Embryonic facial prominence (tissue), 1 donor: ENCODE data around the gene RNASE8.
"Not testable (repeated sequence)": the region's sequence is repeated elsewhere in the genome, so short reads cannot be mapped to it uniquely, and the experiment has no call there.

Source experiments
- DNase-seq: peaks from one replicate; pipeline ENCODE4 v3.0.0-alpha.2; 2016; ENCODE audit errors: extremely low spot score

The RNASE8 gene, protein sequence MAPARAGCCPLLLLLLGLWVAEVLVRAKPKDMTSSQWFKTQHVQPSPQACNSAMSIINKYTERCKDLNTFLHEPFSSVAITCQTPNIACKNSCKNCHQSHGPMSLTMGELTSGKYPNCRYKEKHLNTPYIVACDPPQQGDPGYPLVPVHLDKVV

DNA sequence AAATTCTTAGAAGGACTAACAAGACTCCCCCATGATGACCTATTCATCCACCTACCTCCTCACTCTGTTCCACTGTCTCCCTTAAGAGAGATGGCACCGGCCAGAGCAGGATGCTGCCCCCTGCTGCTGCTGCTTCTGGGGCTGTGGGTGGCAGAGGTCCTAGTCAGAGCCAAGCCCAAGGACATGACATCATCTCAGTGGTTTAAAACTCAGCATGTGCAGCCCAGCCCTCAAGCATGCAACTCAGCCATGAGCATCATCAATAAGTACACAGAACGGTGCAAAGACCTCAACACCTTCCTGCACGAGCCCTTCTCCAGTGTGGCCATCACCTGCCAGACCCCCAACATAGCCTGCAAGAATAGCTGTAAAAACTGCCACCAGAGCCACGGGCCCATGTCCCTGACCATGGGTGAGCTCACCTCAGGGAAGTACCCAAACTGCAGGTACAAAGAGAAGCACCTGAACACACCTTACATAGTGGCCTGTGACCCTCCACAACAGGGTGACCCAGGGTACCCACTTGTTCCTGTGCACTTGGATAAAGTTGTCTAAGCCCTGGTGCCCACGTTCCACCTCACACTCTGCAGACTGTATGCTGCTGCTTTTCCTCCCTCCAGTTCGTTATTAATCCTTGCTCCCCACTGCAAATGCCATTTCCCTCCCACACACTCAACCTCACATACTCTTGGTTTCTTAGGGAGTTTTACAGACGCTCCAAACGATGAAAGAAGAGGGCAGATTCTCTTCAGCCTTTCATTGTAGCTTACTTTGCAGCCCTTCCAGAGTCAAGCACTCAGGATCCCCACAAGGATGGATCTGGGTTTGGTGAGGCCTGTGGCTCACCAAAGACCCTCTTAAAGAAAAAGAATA is at the start of gene RNASE8:
RNASE8 (plus strand) TSS at position 20 of the 873 bp plus-strand sequence; CDS start at position 91, 71 bp downstream.
- DNase-seq, result no peak

DNA sequence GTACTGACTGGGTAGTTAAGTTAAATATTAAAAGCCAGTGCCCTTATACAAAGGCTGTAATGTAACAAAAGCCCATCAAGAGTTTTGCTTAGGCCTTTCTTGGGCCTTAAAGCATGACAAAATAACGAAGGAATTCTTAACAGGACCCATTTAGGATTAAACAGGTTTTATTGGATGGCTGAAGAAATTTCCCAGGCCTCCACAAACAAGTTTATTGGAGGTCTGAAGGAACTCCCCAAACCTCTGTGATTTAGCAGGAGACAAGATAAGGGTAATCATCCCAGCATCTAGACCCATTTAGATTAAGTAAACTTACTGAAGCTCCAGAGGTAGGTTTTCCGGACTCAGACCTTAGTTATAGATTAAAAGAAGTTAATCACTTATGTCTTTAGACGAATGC is 47.9 kb upstream of the RNASE8 start:
- not testable (repeated sequence) for DNase-seq

DNA sequence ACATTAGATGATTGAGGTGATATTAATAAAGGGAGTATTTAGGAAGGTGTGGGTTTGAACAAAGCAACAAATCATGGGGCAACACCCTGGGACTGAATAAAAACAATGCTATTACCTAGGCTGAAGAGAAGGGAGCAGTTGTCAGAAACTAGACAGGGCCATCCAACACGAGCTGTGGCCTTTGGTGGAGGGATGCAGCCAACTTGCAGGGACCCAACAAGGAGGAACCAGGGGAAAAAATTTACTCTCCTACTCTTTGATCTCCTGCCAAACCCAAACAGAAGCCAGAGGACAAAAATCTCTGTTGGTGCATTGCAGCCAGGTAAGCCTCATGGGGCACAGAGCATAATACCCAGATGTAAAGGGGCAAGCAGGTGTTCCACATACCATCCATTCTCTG is 46.5 kb upstream of the RNASE8 start:
- no peak for DNase-seq

DNA sequence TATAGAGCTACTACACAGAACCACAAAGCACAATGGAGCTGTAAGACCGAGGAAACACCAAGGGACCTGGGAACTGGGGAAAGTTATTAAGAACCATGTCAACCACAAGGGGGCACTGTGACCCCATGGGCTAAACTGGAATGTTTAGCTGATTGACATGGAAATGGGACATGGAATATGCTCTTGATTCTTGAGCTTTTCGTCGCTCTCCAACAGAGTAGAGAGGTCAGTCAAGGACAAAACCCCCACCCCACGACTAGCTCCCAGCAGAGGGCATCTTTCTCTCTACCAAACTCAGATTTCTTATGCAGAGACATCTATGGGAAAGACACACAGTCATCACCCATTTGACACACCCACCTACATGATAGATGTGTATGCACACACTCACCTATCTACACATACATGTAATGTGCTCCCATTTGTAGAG is 42.8 kb upstream of the RNASE8 start:
- DNase-seq, result peak; percentile 66

DNA sequence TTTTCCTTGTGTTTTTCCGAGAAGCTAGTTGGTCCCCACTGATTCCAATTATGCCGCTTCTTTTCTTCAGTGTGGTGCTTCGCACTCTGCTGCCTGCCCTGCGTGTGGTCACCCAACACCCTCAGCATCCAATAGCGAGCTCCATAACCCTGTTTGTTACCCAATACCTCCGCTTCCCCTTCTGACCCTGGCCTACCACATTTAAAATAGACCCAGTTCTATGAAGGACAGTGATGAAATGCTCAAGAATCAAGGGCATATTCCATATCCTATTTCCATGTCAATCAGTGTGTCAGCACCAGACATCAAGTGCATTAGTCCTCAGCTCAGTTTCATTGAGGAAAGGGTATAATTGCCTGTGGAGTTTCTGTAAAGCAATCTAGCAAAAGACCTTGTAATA is 42.3 kb upstream of the RNASE8 start:
- no peak for DNase-seq

DNA sequence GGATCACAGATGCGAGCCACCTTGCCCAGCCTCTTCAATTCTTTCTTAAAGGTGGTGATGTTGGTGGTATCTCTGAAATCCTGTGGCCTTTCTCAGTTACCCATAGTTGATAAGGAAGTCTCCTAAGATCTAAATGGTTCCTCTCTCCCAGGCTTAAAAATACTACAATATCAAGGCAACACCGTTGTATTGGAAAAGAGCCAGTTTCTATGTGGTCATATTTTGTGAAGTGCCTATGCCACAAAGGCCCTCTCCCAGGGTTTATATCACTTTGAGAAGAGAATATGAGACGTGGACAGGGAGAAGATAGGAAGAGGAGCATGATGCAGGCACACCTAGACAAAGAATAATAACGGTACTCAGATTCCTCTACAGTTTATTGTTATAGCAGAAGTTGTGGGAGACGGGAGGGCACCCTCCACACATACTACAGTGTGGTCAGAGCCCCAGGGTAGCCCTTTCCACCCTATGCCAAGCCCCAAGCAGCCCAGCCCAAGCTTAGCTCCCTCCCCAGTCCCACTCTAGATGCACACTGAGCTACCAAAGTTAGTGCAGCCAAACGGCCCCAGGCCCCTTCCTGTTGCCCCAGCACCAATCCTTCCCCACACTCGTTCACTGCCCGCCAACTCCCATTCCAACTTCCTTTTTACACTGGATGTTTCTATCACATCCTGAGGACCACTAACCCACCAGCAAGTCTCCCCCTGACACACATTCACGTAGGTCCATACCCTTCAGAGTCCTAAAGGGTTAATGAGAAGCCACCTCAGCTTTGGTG is 41.0 kb upstream of the RNASE8 start:
- no peak for DNase-seq

DNA sequence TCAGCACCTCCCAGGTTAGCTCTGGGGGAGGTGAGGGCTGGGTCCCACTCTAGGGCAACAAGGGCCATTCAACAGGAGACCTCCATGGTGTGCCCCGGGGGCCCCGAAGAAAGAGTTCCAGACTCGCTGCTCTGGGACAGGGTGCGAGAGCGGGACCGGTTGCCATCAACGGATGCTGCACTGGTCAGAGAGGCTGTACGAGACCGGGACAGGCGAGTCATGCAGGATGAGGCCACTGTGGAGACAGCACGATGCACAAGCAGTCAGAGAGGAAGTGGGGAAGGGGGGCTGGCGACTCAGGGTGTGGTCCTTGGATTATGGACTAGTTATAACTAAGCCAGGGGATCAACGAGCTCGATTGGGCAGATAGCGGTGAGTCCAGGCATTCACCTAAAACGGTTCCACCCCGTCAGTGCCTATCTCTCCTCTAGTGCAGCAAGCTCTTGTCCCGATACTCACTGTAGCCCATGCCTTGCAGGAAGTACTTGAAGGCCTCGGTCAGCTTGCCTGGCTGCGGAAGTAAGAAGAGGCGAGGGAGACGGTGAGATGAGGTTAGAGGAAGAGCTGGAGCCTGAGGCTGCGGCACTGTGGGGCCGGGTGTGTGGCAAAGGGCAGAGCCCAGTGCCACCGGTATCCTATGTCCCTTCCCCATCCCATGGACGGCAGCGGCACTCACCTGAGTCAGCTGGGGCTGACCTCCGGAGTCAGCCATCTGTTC is 39.9 kb upstream of the RNASE8 start:
- no peak for DNase-seq

DNA sequence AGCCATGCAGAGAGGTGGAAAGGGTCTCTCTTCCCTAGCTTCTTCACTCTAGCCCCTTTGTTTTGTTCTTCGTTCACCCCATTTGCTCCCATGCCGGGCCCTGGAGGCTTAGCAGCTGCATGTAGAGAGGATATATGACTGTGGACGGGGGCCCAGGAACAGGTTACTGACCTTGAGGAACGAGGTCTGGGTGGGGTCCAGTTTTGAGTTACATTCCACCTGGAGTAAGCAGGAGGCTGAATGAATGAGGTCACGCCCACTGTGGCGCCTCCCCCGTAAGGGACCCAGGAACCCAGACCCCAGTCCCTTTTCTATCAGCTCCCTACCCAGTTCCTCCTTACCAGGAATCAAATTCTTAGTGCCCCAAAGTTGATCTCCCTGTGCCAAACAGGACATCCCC is 39.3 kb upstream of the RNASE8 start:
- no peak for DNase-seq

DNA sequence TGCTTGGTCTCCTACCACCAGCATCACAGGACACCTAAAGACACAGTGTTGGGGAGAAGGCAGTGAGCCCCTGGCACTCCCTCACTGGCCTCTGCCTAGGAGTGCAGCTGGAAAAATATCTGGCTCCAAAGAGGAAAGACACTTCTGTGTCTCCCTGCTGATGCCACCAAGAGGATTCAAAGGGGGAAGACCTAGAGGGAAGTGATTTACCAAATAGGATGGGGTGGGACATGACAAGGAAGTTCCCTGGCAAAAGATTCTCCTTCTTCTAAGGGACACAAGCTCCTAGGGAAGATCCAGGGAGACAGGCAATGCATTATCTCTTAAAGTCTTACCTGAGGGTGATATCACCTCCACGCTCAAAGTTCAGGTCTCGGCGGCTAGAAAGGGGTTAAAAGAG is 38.8 kb upstream of the RNASE8 start:
- DNase-seq, result no peak

DNA sequence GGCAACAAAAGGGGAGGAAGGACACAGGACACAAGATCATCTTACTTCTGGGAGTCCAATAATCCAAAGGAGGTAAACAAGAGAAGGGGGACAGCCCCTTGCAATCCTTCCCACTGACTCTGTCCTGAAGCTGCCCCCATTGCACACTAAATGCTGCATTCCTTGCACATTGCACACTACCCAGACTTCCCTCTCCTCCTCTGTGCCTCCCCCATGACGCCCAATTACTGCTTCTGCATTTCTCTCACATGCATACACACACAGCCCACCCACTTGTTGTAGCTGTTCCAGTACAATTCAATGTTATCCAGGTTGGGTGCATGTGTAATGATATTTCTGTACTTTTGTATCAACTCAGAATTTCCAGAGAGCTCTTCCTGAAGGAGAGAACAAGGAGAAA is 38.3 kb upstream of the RNASE8 start:
- DNase-seq, result no peak

DNA sequence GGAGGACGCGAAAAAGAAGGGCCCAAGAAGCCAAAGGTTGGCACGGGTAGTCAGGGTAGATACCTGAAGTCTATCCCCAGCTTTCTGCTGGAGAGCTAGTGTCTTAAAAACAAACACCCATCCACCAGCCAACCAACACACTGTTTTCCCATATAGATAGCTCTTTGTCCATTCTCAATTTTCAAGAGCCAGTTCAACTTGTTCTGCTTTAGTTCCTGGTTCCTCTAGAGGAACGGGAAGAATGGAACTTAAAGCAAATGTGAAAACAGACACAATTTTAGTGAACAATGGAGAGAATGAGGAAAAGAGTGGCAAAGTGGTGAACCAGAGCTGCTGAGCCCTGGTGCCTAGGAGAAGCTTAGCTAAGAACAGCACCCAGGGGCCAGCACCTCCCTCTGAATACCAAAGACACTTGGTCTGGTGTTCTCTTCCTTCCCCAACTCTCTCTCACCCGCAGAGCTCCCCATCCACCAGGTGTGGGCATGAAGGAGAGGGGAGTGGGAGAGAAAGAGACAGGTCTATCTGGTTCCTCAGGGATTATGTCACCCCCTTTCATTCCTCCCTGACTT is 36.6 kb upstream of the RNASE8 start:
- no peak for DNase-seq

DNA sequence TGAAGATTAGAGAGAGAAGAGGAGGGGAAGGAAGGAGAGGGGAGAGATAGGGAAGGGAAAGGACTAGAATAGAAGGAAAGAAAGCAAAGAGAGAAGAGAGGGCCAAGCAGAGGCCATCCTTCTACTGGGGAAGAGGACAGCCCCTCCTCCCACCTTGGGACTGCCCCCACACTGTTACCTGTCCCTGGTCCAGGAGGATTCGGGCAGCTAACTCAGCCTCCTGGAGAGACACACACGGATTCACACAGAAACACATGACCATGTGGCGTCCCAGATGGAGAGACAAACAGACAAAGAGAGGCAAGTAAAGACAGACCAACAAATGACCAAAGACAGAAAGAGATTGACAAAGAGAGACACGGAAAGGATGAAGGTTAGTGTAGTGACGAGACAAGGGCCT is 34.9 kb upstream of the RNASE8 start:
- no peak for DNase-seq

DNA sequence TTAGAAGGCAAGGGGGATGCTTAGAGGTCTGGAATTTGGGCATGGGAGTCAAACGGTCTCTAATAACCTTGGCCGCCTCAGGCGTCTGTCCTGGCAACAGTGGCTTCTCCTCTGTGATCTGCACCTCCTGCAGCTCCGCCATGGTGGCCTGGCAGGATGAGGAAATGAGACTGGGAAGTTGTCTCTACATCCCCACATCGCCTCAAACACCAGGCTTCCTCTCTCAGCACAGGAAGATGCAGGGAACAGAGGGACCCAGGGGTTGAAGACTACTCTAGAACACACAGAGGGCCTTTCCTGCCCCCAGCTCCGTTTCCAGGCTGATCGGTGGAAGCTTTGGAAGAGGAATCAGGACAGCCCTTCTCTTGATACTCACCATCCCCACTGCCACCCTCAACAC is 34.4 kb upstream of the RNASE8 start:
- DNase-seq, result no peak

DNA sequence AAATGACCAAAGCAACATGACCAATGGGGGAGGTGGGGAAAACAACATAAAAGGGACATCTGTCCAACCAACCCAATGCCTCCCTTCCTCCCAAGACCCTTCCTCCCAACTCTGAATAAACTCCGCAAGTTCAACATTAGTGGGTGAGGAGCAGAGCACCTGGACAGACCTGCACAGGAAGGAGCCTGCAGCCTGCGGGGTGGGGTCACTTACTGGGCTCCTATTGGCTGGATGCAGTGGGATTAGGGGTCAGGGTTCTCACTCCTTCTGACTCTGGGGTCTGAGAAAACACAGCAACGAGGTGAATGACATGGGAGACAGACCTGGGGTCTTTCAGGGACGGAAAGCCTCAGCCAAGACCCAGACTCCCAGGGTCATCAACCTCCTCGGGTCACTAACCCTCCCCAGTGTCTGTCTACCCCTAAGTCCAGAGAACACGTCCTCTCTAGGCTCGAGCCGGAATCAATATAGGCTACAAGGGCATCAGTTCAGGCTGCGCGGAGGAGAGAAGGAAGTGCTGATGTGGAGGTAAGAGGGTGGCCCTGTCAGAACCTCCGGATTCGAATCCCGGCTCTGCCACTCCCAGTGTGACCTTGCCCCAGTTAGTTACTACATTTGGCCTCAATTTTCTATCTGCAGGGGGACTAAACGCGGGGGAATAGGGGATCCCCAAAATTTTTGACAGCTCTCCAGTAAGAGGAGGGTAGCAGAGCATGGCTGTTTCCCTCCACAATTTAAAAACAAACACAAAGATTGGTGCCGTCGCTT is 33.6 kb upstream of the RNASE8 start:
- no peak for DNase-seq

DNA sequence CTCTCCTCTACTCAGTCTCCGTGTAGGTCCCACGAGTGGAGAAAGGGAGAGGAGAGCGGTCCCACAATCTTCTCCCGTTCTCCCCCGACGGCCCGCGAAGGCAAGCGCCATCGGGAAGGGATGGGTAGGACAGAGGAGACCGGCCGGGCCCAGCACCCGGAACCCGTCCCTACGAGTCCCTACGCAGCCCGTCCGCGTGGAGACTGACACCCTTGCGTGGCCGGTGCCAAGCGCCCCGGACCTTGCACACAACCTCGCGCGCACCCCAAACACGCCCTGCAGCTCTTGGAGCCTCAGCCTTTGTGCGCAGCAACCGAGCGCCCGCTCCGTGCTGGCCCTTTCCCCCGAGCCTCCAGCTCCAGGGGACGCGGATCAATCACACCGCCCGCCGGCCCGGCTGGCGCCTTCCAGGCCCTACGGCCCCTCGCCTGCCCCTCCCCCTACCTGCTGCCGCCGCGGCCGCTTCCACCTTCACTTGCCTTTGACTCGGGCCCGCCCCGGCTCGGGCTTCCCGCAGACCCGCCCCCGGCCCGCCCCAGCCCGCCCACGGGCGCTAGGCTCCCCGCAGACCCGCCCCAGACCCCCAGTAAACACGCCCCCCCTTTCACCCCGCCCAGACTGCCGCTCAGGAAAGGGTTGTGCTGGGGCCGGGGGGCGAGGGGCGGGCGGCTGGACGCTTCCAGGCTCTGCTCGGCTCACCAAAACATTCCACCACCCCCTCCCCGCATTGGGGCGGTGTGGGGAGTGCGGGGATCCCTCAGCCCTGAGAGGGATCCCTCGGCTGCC is 32.8 kb upstream of the RNASE8 start, which contains the start of gene NDRG2:
NDRG2 (minus strand) TSS at position 477 of the 786 bp plus-strand sequence. CDS start 1,746 bp downstream, outside the sequence.
- DNase-seq, result peak; percentile 27

DNA sequence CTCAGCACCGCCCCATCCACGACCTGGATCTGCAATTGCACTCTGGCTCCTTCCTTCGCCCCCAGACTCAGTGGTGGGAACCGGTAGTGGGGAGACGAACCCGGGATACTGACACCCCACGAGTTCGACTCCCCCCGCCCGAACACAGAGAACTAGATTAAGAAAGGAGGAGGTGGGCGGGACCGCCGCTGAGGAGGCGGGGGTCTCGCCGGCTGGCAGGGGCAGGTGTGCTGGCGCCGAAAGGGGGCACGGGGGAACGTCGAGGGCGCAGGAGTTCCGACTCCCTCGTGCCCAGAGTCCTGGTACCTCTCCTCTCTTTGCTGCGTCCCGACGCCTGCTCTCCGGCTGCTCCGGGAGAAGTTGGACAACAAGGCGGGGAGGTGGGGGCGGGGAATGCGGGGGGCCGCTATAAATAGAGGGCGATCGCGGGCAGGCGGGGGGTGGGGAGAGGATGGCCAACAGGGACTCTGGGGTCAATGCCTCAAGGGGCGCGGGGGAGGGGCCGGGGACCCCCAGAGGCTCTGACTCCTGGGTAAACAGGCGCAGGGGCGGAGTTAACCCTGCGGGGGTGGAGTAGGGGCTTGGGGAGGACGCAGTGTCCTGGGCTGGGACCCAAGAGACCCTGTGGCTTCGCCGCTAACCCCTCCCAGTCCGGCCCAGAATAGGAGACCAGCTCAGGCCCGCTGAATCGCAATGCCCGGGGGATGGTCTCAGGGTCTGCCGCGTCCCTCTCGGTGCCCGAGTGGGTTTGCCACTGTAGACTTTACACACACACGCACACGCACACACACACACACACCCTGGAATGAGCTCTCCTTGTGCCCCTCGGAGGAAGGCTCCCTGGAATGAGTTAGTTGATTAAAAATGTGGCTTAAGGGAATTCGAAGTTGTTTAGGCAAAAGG is 32.0 kb upstream of the RNASE8 start:
- DNase-seq, result no peak

DNA sequence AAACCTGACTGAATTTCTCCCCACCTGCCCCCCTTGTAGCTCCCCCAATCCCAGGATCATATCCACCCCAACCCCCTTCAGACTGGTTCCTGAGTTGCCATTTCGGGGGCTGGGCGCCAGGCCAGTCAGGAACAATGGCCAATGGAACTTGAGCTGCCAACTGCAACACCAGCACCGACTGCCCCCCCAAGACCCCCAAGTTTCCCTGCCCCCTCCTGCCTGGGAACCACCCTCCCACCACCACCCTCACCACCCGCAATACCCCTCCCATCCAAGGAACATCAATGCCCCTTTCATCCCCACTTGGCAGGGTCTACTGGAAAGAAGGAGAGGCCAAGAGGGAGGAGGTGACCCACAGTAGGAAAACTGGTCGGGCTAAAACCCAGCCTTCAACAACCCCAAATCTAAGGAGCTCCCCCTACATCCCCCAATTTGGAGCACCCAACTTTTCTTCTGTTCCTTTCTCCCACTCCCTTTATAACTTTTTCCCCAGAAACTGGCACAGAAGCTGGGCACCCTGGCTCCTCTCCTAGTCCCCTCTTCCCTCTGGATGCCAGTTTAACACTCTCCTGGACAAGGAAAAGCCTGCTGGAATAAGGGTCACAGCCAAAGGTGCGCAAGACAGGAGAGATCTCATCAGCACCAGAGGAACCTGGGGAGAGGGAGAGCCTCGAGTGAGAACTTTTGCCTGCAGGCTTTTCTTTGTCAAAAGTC is 31.2 kb upstream of the RNASE8 start:
- no peak for DNase-seq

DNA sequence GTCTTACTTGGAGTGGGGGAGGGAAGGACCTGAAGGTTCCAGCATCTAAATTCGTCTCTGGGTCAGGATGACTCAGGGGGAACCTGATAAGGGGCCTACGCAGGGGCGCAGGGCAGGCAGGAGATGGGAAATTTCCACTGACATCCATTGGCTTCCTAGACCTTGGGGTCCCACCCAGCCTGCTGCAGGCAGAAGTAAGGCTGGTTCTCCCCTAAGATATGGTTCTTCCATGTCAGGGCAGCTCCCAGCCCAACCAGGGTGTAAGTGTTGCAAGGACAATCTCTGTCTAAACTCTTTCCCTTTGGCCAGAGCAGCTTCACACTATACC is 30.7 kb upstream of the RNASE8 start:
- DNase-seq, result no peak
